Measurements from ENCODE around the gene MAML3. TPM values are rescaled to one million over a fixed set of nuclear protein-coding genes. Genes with fewer than 3 reads are reported as not detected.

Gene MAML3
- total and polyA plus RNA-seq, 4 experiments from 2014 or later: 0.15 to 3.7 (median 1.7) TPM

GRCh38 chr4:139890816-139891215 is 263.2 kb downstream of the MAML3 start:
- ChIA-PET POLR2A (ENCODE audit: partially characterized antibody) (no interaction called here), CTCF (ENCODE audit: partially characterized antibody) (no interaction called here)
- no peaks in the 10 kb centered on the region for H3K4me1 Mint-ChIP-seq
- no peaks in the 10 kb centered on the region for H3K27me3 ChIP-seq (ENCODE audit: insufficient read depth, low read length)
- no peak overlapping the region for H3K27ac Mint-ChIP-seq
- H3K36me3 Mint-ChIP-seq: no peaks in the 10 kb centered on the region
- H3K36me3 ChIP-seq (ENCODE audit: insufficient read depth, low read length): no peaks in the 10 kb centered on the region
- no peaks in the 10 kb centered on the region for H3K27me3 Mint-ChIP-seq
- no peak overlapping the region for H3K27ac ChIP-seq (ENCODE audit: low read depth, low read length)
- intact Hi-C loops (cut with micrococcal nuclease): no loop called here
- no peaks in the 10 kb centered on the region for H3K4me1 ChIP-seq (ENCODE audit: insufficient read depth, low read length)
- no peak overlapping the region for H3K4me3 ChIP-seq (ENCODE audit: low read length in 2 of 2)
- no peak for DNase-seq
- no peaks in the 10 kb centered on the region for H3K9me3 ChIP-seq (ENCODE audit: control insufficient read depth in 1 of 2, low read length in 2 of 2)
- peaks cover 0 to 2% (median 0%) of the 10 kb centered on the region in 8 donors for H3K9me3 Mint-ChIP-seq
- H3K4me3 Mint-ChIP-seq: no peak overlapping the region

GRCh38 chr4:139889901-139890300 is 264.1 kb downstream of the MAML3 start:
- Mint-ChIP-seq H3K27ac (no peak overlapping the region), H3K9me3 (peaks cover 0 to 2% (median 0%) of the 10 kb centered on the region in 8 donors), H3K27me3 (no peaks in the 10 kb centered on the region), H3K4me1 (no peaks in the 10 kb centered on the region), H3K4me3 (no peak overlapping the region), H3K36me3 (no peaks in the 10 kb centered on the region)
- intact Hi-C loops (cut with micrococcal nuclease): no loop called here
- no peaks in the 10 kb centered on the region for H3K9me3 ChIP-seq (ENCODE audit: control insufficient read depth in 1 of 2, low read length in 2 of 2)
- ChIA-PET CTCF (ENCODE audit: partially characterized antibody) (no interaction called here), POLR2A (ENCODE audit: partially characterized antibody) (no interaction called here)
- H3K4me3 ChIP-seq (ENCODE audit: low read length in 2 of 2): no peak overlapping the region
- no peak overlapping the region for H3K27ac ChIP-seq (ENCODE audit: low read depth, low read length)
- H3K36me3 ChIP-seq (ENCODE audit: insufficient read depth, low read length): no peaks in the 10 kb centered on the region
- DNase-seq: no peak
- H3K27me3 ChIP-seq (ENCODE audit: insufficient read depth, low read length): no peaks in the 10 kb centered on the region
- H3K4me1 ChIP-seq (ENCODE audit: insufficient read depth, low read length): no peaks in the 10 kb centered on the region

DNA sequence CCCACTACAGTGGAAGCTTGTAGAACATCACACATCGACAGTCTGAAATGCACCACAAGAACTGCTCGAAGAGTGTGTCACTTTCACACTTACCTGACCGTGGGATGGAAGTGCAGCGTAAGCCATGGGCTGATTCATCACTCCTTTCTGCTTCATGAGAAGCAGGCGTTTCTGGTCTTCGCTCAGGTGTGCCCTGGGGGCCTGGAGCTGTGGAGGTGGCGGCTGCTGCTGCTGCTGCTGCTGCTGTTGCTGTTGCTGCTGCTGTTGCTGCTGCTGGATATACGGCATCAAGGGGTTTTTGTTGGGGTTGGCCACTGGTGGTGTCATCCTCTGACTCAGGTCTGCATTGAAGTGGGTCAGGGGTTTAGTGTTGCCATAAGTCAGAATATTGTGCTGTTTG is 264.7 kb downstream of the MAML3 start:
- no peak overlapping the region for H3K4me3 Mint-ChIP-seq
- peaks cover 0 to 3% (median 0%) of the 10 kb centered on the region in 8 donors for H3K9me3 Mint-ChIP-seq
- no peak overlapping the region for H3K27ac Mint-ChIP-seq
- no peaks in the 10 kb centered on the region for H3K27me3 Mint-ChIP-seq
- intact Hi-C loops (cut with micrococcal nuclease): no loop called here
- ChIA-PET POLR2A (ENCODE audit: partially characterized antibody) (no interaction called here), CTCF (ENCODE audit: partially characterized antibody) (no interaction called here)
- H3K27me3 ChIP-seq (ENCODE audit: insufficient read depth, low read length): no peaks in the 10 kb centered on the region
- H3K27ac ChIP-seq (ENCODE audit: low read depth, low read length): no peak overlapping the region
- no peaks in the 10 kb centered on the region for H3K4me1 Mint-ChIP-seq
- no peak overlapping the region for H3K4me3 ChIP-seq (ENCODE audit: low read length in 2 of 2)
- no peaks in the 10 kb centered on the region for H3K4me1 ChIP-seq (ENCODE audit: insufficient read depth, low read length)
- H3K36me3 ChIP-seq (ENCODE audit: insufficient read depth, low read length): no peaks in the 10 kb centered on the region
- no peaks in the 10 kb centered on the region for H3K9me3 ChIP-seq (ENCODE audit: control insufficient read depth in 1 of 2, low read length in 2 of 2)
- no peak for DNase-seq
- H3K36me3 Mint-ChIP-seq: peaks cover 0 to 4% of the 10 kb centered on the region in 2 donors

DNA sequence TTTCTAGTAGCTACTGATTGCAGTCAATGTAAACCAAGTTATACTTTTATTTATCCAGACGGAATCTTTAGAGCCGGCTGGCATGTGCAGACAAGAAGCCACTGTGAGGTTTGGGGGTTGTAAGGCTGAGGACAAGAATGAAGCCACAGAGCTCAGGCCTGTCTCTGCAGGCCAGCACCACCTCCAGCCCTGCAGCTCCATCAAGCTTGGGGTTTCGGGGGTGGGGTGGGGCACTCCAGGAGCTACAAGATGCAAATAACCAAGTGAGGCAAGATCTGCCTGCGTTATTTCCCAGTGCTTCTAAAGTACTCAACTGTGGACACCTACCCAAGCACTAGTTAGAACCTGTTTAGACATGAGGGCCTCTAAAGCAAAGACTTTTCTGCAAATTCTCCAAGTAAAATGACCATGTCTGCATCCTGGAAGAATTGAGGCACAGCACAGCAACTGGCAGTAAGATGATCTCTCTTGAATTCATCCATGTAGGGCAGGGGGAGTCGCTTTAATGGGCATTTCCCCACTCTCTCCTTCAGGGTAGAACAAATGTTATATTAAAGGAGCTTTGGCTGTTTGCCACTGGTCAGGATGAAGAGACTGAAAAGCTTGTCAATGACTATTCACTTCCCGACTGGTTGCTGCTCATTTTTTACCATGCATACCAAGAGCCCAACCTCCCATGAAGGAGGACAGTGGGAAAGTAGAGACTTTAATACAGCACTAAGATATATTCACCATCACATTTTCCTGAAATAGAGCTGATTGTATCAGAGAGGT is 265.8 kb downstream of the MAML3 start:
- POLR2A ChIA-PET (ENCODE audit: partially characterized antibody): no interaction called here
- Mint-ChIP-seq H3K4me3 (no peak overlapping the region), H3K27me3 (no peaks in the 10 kb centered on the region), H3K4me1 (no peaks in the 10 kb centered on the region), H3K27ac (no peak overlapping the region), H3K9me3 (peaks cover 0 to 3% (median 0%) of the 10 kb centered on the region in 8 donors), H3K36me3 (peaks cover 0 to 4% of the 10 kb centered on the region in 2 donors)
- no peak overlapping the region for H3K4me3 ChIP-seq (ENCODE audit: low read length in 2 of 2)
- no peaks in the 10 kb centered on the region for H3K4me1 ChIP-seq (ENCODE audit: insufficient read depth, low read length)
- no peak for DNase-seq
- intact Hi-C loops (cut with micrococcal nuclease): no loop called here
- CTCF ChIA-PET (ENCODE audit: partially characterized antibody): no interaction called here
- H3K36me3 ChIP-seq (ENCODE audit: insufficient read depth, low read length): no peaks in the 10 kb centered on the region
- H3K27me3 ChIP-seq (ENCODE audit: insufficient read depth, low read length): no peaks in the 10 kb centered on the region
- H3K27ac ChIP-seq (ENCODE audit: low read depth, low read length): no peak overlapping the region
- no peaks in the 10 kb centered on the region for H3K9me3 ChIP-seq (ENCODE audit: control insufficient read depth in 1 of 2, low read length in 2 of 2)

DNA sequence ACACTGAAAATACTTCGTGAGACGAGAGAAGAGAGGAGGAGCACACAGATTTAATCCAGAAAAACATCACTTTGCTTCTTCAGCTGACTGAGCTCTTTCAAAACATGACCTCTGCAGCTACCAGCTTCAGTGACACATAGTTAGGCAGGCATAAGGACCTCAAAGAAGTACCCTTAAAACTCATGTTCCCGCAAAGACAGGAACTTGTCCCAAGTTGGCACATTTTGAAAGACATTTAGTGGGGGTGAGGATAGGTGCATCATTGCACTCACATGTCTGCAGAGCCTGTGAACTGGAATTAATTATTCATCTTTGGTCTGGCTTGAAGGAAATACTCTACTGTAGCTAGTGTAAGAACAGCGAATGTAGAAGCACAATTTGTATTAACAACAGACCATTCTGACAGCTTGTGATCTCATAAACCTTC is 266.6 kb downstream of the MAML3 start:
- H3K27me3 ChIP-seq (ENCODE audit: insufficient read depth, low read length): no peaks in the 10 kb centered on the region
- no peak overlapping the region for H3K4me3 ChIP-seq (ENCODE audit: low read length in 2 of 2)
- ChIA-PET POLR2A (ENCODE audit: partially characterized antibody) (no interaction called here), CTCF (ENCODE audit: partially characterized antibody) (no interaction called here)
- H3K27ac ChIP-seq (ENCODE audit: low read depth, low read length): no peak overlapping the region
- Mint-ChIP-seq H3K36me3 (peaks cover 0 to 4% of the 10 kb centered on the region in 2 donors), H3K4me1 (no peaks in the 10 kb centered on the region), H3K4me3 (no peak overlapping the region), H3K27me3 (no peaks in the 10 kb centered on the region), H3K9me3 (peaks cover 0 to 3% (median 2%) of the 10 kb centered on the region in 8 donors), H3K27ac (no peak overlapping the region)
- H3K4me1 ChIP-seq (ENCODE audit: insufficient read depth, low read length): no peaks in the 10 kb centered on the region
- H3K9me3 ChIP-seq (ENCODE audit: control insufficient read depth in 1 of 2, low read length in 2 of 2): no peaks in the 10 kb centered on the region
- intact Hi-C loops (cut with micrococcal nuclease): no loop called here
- DNase-seq: no peak
- H3K36me3 ChIP-seq (ENCODE audit: insufficient read depth, low read length): no peaks in the 10 kb centered on the region

DNA sequence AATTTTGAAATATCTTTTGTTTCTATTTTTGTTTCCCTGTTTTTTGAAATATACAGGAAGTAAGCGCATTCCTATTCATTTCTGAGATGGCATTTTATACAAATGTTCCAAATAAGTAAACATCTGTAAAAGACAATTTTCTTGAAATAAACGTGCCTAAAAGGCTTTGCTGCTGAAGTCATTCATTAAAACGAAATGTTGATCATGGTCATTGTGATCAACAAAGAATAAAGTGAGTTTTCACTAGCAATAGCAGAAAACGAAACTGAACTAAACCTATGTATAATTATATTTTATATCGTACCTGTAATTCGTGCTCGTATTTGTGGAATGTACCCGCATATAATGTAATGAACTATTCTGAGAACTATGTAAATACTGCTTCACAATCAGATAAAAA is 267.2 kb downstream of the MAML3 start:
- Mint-ChIP-seq H3K4me1 (no peaks in the 10 kb centered on the region), H3K9me3 (peaks cover 0 to 3% (median 2%) of the 10 kb centered on the region in 8 donors), H3K27me3 (no peaks in the 10 kb centered on the region), H3K36me3 (peaks cover 0 to 4% of the 10 kb centered on the region in 2 donors), H3K4me3 (no peak overlapping the region), H3K27ac (no peak overlapping the region)
- ChIA-PET CTCF (ENCODE audit: partially characterized antibody) (no interaction called here), POLR2A (ENCODE audit: partially characterized antibody) (no interaction called here)
- DNase-seq: no peak
- intact Hi-C loops (cut with micrococcal nuclease): no loop called here
- H3K27me3 ChIP-seq (ENCODE audit: insufficient read depth, low read length): no peaks in the 10 kb centered on the region
- H3K27ac ChIP-seq (ENCODE audit: low read depth, low read length): no peak overlapping the region
- H3K9me3 ChIP-seq (ENCODE audit: control insufficient read depth in 1 of 2, low read length in 2 of 2): no peaks in the 10 kb centered on the region
- no peaks in the 10 kb centered on the region for H3K4me1 ChIP-seq (ENCODE audit: insufficient read depth, low read length)
- H3K36me3 ChIP-seq (ENCODE audit: insufficient read depth, low read length): no peaks in the 10 kb centered on the region
- no peak overlapping the region for H3K4me3 ChIP-seq (ENCODE audit: low read length in 2 of 2)

GRCh38 chr4:139884438-139884837 is 269.5 kb downstream of the MAML3 start:
- peaks cover 0 to 4% of the 10 kb centered on the region in 2 donors for H3K36me3 Mint-ChIP-seq
- Histone ChIP-seq H3K4me3 (ENCODE audit: low read length in 2 of 2) (no peak overlapping the region), H3K27me3 (ENCODE audit: insufficient read depth, low read length) (no peaks in the 10 kb centered on the region), H3K9me3 (ENCODE audit: control insufficient read depth in 1 of 2, low read length in 2 of 2) (no peaks in the 10 kb centered on the region), H3K36me3 (ENCODE audit: insufficient read depth, low read length) (no peaks in the 10 kb centered on the region), H3K27ac (ENCODE audit: low read depth, low read length) (no peak overlapping the region), H3K4me1 (ENCODE audit: insufficient read depth, low read length) (no peaks in the 10 kb centered on the region)
- H3K27ac Mint-ChIP-seq: no peak overlapping the region
- no peak for DNase-seq
- peaks cover 0 to 3% (median 2%) of the 10 kb centered on the region in 8 donors for H3K9me3 Mint-ChIP-seq
- intact Hi-C loops (cut with micrococcal nuclease): no loop called here
- no peaks in the 10 kb centered on the region for H3K27me3 Mint-ChIP-seq
- CTCF ChIA-PET (ENCODE audit: partially characterized antibody): no interaction called here
- no peak overlapping the region for H3K4me3 Mint-ChIP-seq
- no peaks in the 10 kb centered on the region for H3K4me1 Mint-ChIP-seq
- POLR2A ChIA-PET (ENCODE audit: partially characterized antibody): no interaction called here
